GM19463 (cell line): ENCODE data around the gene FBLN1.

Experiments used
- ATAC-seq: cut with Tn5 transposase; IDR thresholded peaks from one replicate; pipeline ENCODE4 v1.9.1; 2021; ENCODE audit warnings: mild to moderate bottlenecking, moderate library complexity; ENCODE audit not compliant: unreplicated experiment

The FBLN1 gene

GRCh38 chr22:45503050-45503815 lies 550 bp downstream of the FBLN1 start:
- ATAC-seq: no peak

- ATAC-seq: no peak
These were observed 1.2 kb downstream of the FBLN1 start for GRCh38 chr22:45503816-45504372.

GRCh38 chr22:45504373-45505341 lies 2.0 kb downstream of the FBLN1 start:
- no peak for ATAC-seq

- no peak for ATAC-seq
These were observed 3.5 kb downstream of the FBLN1 start for GRCh38 chr22:45505991-45506747.

GRCh38 chr22:45506816-45507360 lies 4.2 kb downstream of the FBLN1 start:
- ATAC-seq: no peak

GRCh38 chr22:45507798-45508197 lies 5.1 kb downstream of the FBLN1 start:
- no peak for ATAC-seq

- ATAC-seq: no peak
These were observed 6.1 kb downstream of the FBLN1 start for GRCh38 chr22:45508814-45509213.

- ATAC-seq: no peak
These were observed 7.9 kb downstream of the FBLN1 start for GRCh38 chr22:45510376-45511232.

- ATAC-seq: no peak
These were observed 9.2 kb downstream of the FBLN1 start for GRCh38 chr22:45511847-45512261.

GRCh38 chr22:45512363-45512762 lies 9.7 kb downstream of the FBLN1 start:
- no peak for ATAC-seq

GRCh38 chr22:45515676-45516075 lies 13.0 kb downstream of the FBLN1 start:
- no peak for ATAC-seq

GRCh38 chr22:45516163-45516562 lies 13.5 kb downstream of the FBLN1 start:
- no peak for ATAC-seq

- no peak for ATAC-seq
These were observed 14.4 kb downstream of the FBLN1 start for GRCh38 chr22:45516923-45517675.

- no peak for ATAC-seq
These were observed 15.5 kb downstream of the FBLN1 start for GRCh38 chr22:45518136-45518535.

- no peak for ATAC-seq
These were observed 15.9 kb downstream of the FBLN1 start for GRCh38 chr22:45518580-45518991.

- no peak for ATAC-seq
These were observed 18.5 kb downstream of the FBLN1 start for GRCh38 chr22:45521178-45521577.

GRCh38 chr22:45522462-45522861 lies 19.8 kb downstream of the FBLN1 start:
- ATAC-seq: no peak

- no peak for ATAC-seq
These were observed 21.5 kb downstream of the FBLN1 start for GRCh38 chr22:45524157-45524556.

- no peak for ATAC-seq
These were observed 22.3 kb downstream of the FBLN1 start for GRCh38 chr22:45524966-45525365.
